Measurements from ENCODE around the gene ATP8A1.

- TF ChIP-seq, protein P1, sequence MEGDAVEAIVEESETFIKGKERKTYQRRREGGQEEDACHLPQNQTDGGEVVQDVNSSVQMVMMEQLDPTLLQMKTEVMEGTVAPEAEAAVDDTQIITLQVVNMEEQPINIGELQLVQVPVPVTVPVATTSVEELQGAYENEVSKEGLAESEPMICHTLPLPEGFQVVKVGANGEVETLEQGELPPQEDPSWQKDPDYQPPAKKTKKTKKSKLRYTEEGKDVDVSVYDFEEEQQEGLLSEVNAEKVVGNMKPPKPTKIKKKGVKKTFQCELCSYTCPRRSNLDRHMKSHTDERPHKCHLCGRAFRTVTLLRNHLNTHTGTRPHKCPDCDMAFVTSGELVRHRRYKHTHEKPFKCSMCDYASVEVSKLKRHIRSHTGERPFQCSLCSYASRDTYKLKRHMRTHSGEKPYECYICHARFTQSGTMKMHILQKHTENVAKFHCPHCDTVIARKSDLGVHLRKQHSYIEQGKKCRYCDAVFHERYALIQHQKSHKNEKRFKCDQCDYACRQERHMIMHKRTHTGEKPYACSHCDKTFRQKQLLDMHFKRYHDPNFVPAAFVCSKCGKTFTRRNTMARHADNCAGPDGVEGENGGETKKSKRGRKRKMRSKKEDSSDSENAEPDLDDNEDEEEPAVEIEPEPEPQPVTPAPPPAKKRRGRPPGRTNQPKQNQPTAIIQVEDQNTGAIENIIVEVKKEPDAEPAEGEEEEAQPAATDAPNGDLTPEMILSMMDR (IDR thresholded peaks at IDR 0.05) = no peak
- TF ChIP-seq POLR2A (IDR thresholded peaks at IDR 0.05) = no peak
Measured at GRCh38 chr4:42440083-42440482, 216.8 kb downstream of the ATP8A1 start.

Measured in prostate gland (tissue), 2 donors.